ENCODE data around the gene TXNDC16.

DNA sequence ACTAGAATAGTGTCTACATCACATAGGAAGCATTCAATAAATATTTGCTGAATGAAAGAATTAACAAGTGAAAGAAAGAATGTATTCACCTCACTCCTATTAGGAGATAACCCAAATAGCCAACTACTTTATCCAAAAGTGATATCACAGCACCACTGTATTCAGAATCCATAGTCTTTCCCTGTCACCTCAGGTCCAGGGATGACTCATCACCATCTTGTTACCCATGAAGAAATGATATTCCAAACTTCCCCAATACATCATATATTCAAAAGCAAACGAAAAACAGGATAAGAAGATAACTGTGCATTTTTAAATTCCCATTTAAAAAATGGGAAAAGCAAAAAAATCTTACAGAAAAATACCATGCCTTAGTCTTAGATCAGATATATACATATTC, 39.1 kb downstream of the TXNDC16 start:
- TF ChIP-seq, protein P1, sequence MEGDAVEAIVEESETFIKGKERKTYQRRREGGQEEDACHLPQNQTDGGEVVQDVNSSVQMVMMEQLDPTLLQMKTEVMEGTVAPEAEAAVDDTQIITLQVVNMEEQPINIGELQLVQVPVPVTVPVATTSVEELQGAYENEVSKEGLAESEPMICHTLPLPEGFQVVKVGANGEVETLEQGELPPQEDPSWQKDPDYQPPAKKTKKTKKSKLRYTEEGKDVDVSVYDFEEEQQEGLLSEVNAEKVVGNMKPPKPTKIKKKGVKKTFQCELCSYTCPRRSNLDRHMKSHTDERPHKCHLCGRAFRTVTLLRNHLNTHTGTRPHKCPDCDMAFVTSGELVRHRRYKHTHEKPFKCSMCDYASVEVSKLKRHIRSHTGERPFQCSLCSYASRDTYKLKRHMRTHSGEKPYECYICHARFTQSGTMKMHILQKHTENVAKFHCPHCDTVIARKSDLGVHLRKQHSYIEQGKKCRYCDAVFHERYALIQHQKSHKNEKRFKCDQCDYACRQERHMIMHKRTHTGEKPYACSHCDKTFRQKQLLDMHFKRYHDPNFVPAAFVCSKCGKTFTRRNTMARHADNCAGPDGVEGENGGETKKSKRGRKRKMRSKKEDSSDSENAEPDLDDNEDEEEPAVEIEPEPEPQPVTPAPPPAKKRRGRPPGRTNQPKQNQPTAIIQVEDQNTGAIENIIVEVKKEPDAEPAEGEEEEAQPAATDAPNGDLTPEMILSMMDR (IDR thresholded peaks at IDR 0.05) = no peak
- TF ChIP-seq EZH2 (IDR thresholded peaks at IDR 0.05) = no peak

Data from neural progenitor cell (in vitro differentiated cells).